Large intestine (tissue), 3 donors: ENCODE measurements around the gene SLC7A6. TPM values are rescaled to one million over a fixed set of nuclear protein-coding genes. Genes with fewer than 3 reads are reported as not detected.
A peak's percentile ranks its signal among the peaks of the same experiment; 100 is the strongest.

Experiments
- DNase-seq, 2 donors: peaks; one replicate each; pipeline versions ENCODE4 v3.0.0 to v3.0.0-alpha.2; 2013
- H3K27ac ChIP-seq: one replicate; pipeline ENCODE4 v1.5.1; 2013; ENCODE audit warnings: low read length
- H3K27me3 ChIP-seq: 2 replicates; pipeline ENCODE4 v1.6.1; 2013; ENCODE audit warnings: low read length; ENCODE audit not compliant: control insufficient read depth, insufficient read depth
- H3K36me3 ChIP-seq: 2 replicates; pipeline ENCODE4 v1.6.1; 2013; ENCODE audit warnings: low read length; ENCODE audit not compliant: control insufficient read depth, insufficient read depth
- H3K4me1 ChIP-seq: one replicate; pipeline ENCODE4 v1.6.1; 2013; ENCODE audit warnings: low read length; ENCODE audit not compliant: control insufficient read depth, insufficient read depth
- H3K4me3 ChIP-seq: one replicate; pipeline ENCODE4 v1.5.1; 2013; ENCODE audit warnings: low read length
- H3K9me3 ChIP-seq: one replicate; pipeline ENCODE4 v1.6.1; 2013; ENCODE audit warnings: mild to moderate bottlenecking, low read depth, low read length, moderate library complexity; ENCODE audit not compliant: control insufficient read depth
- WGBS: methylation state at CpG from one replicate; pipeline ENCODE4 v1.1.5; 2013; ENCODE audit warnings: low lambda C conversion rate; ENCODE audit not compliant: insufficient coverage; 5-methylcytosine and 5-hydroxymethylcytosine counted together
- polyA plus RNA-seq: library from polyadenylated mRNA; unstranded; fragments of 120-200 nt; gene quantifications from one replicate; pipeline ENCODE4 v1.2.1, GENCODE V29; 2013

The SLC7A6 gene
- polyA plus RNA-seq, 1 donor, result 11.6 TPM

DNA sequence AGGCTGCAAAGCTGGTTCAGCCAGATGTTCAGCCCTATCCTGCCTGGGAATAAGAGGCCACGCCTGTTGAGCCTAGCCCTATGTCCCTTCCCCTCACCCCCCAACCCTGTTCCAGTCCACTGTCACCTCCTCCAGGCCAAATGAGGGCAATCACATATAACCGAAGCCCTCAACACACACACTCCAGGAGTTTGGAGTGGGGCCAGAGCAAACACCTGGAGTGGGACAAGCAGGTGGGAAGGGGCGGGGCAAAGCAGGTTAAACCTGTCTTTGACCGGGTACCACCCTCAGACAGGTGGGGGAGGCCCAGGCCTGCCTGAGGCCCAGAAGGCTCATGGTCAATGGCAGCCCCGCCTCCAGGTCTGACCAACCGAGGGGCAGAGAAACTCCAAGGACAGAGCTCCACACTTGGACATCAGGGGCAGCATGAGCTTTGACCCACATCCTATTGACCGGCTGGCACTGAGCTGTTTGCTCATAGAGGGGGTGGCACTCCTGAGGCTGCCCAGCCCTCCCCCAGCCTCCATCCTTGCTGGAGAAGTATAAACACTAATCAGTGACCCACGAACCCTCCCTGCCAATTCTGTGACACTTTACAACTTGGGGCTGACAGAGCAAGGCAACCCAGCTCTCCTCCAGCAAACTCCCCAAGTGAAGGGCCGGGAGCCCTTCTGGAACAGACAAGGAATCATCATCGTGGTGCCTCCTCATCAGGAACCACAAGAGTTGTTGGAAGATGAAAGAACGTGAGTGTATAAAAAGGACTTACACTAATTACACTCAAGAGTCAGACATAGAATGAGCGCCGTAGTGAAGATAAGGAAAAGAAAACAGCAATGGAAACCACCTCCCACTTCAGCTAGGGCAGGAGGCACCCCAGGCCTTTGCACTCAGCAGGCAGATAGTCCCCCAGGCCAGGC is 29.9 kb upstream of the SLC7A6 start:
- peak; percentile 74 to 89 for DNase-seq
- WGBS, result no CpG with 5 or more reads among the region's 13 CpGs
- Histone ChIP-seq H3K36me3 (peaks cover 31% of the 10 kb centered on the region), H3K4me3 (peak overlapping the region; percentile 59), H3K27ac (peak overlapping the region; percentile 92), H3K27me3 (peaks cover 20% of the 10 kb centered on the region), H3K9me3 (no peaks in the 10 kb centered on the region), H3K4me1 (peaks cover 24% of the 10 kb centered on the region)

DNA sequence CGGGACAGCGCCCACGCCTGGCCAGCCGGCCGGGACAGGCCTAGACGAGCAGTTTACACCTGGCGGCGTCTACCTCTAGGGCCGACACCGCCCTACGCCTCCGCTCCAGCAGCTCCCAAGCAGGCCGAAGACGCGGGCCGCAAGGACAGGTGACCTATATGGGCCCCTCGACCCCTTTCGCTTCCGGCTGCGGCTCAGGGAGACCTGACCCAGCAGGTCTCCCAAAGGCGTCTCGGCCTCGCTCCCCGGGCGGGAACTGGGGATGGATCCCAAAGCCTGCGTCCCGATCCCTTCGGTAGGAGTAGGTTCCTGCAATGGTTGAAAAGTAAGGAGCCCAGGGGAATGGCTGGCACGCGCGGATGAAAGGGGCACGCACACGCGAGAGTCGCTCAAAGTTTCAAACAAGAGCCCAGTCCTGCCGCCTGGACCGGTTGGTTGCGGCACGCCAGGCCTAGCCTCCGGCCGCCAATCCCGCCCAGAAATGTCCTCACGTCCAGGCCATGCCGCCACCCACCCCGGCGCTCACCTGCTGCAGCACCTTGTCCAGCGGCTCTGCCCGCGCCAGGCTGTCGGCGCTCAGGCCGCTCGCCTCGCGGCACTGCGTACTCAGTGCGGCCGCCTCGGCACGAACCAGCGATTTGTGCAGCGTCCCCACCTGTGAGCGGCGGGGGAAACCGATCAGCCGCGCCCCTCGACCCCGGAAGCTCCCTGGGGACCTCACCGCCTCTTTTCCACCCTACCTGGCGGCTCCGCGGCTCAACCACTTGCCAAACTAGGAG is 29.0 kb upstream of the SLC7A6 start:
- Histone ChIP-seq H3K4me1 (peaks cover 24% of the 10 kb centered on the region), H3K27ac (peak overlapping the region; percentile 92), H3K36me3 (peaks cover 23% of the 10 kb centered on the region), H3K9me3 (no peaks in the 10 kb centered on the region), H3K4me3 (peak overlapping the region; percentile 59), H3K27me3 (peaks cover 20% of the 10 kb centered on the region)
- WGBS, result no CpG with 5 or more reads among the region's 73 CpGs
- DNase-seq, result peak in 1 of 2 donors; percentile 78

DNA sequence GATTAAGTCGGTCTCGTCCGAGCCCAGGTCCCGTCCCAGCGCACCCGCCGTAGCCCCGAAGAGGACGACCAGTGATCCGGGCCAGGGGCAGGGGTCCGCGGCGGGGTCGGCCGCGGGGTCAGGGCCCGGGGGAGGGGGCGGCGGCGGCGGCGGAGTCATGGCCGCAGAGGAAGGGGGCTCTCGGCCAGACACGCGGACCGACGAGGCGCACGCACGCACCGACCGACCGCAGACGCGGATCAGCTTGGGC is 28.5 kb upstream of the SLC7A6 start, which contains the start of gene ESRP2:
ESRP2 (minus strand) TSS at position 241 of the 250 bp plus-strand sequence; CDS start at position 159, 82 bp downstream.
- H3K27me3 ChIP-seq, result peaks cover 20% of the 10 kb centered on the region
- peak within 1 kb of the TSS; percentile 59 for H3K4me3 ChIP-seq
- H3K36me3 ChIP-seq, result peaks cover 18% of the 10 kb centered on the region
- DNase-seq, result no peak
- H3K4me1 ChIP-seq, result peaks cover 24% of the 10 kb centered on the region
- WGBS, result no CpG with 5 or more reads among the region's 36 CpGs
- H3K9me3 ChIP-seq, result no peaks in the 10 kb centered on the region
- peak within 1 kb of the TSS; percentile 94 for H3K27ac ChIP-seq

DNA sequence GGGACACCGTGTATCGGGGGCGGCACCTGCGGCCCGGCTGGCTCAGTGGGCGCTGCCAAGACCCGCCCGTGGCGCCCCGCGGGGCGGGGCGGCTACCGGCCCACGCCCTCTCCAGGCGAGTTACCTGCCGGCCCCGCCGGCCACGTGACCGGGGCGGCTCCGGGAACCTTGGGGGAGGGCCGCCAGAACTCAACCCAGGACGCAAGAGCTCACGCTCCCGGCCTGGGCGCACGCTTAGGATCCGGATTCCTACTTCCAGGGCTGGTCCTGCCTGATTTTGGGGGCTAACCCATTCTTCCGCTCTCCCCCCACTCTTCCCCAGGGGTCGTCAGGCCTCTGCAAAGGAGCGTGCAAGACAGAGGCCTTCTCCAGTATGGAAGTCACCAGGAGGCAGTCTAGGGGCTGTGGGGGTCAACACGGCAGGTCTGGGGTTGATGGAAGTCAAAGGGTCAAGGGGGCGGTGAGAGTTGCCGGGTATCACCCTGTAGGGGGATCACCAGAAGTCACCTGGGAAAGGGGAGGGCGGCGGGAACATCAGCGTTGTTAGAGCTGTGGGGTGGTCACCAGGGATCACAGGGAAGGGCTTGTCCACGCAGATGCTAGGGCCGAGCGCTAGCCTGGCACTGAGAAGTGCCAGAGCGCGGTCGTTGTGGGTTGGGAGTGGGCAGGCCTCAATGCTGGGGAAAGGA is 28.0 kb upstream of the SLC7A6 start:
- H3K4me1 ChIP-seq, result peaks cover 24% of the 10 kb centered on the region
- peak; percentile 93 to 95 for DNase-seq
- no peaks in the 10 kb centered on the region for H3K9me3 ChIP-seq
- peak overlapping the region; percentile 94 for H3K27ac ChIP-seq
- WGBS, result no CpG with 5 or more reads among the region's 45 CpGs
- H3K36me3 ChIP-seq, result peaks cover 13% of the 10 kb centered on the region
- peak overlapping the region; percentile 59 for H3K4me3 ChIP-seq
- peaks cover 20% of the 10 kb centered on the region for H3K27me3 ChIP-seq

DNA sequence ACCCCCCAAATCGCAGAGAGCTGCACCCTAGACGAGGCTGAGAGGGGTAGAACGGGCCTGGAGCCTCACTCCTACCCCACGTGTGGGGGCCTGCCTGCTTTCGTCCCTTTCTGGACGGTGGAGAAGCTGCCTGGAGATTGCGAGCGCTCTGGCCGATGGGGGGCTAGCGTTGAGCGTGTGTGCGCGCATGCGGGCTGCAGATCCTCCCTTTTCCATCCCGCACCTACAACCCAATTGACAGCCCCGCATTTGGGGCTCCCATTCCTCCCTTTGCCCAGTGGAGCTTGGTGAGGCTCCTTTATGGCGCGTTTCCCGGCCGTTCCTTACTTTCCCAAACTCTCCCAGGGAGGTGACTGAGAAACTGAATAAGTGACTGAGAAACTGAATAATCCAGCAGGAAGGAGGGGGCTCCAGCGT is 27.5 kb upstream of the SLC7A6 start:
- peak overlapping the region; percentile 59 for H3K4me3 ChIP-seq
- no CpG with 5 or more reads among the region's 21 CpGs for WGBS
- H3K36me3 ChIP-seq, result peaks cover 8% of the 10 kb centered on the region
- peaks cover 20% of the 10 kb centered on the region for H3K27me3 ChIP-seq
- H3K4me1 ChIP-seq, result peaks cover 24% of the 10 kb centered on the region
- DNase-seq, result peak in 1 of 2 donors; percentile 58
- peak overlapping the region; percentile 94 for H3K27ac ChIP-seq
- no peaks in the 10 kb centered on the region for H3K9me3 ChIP-seq

DNA sequence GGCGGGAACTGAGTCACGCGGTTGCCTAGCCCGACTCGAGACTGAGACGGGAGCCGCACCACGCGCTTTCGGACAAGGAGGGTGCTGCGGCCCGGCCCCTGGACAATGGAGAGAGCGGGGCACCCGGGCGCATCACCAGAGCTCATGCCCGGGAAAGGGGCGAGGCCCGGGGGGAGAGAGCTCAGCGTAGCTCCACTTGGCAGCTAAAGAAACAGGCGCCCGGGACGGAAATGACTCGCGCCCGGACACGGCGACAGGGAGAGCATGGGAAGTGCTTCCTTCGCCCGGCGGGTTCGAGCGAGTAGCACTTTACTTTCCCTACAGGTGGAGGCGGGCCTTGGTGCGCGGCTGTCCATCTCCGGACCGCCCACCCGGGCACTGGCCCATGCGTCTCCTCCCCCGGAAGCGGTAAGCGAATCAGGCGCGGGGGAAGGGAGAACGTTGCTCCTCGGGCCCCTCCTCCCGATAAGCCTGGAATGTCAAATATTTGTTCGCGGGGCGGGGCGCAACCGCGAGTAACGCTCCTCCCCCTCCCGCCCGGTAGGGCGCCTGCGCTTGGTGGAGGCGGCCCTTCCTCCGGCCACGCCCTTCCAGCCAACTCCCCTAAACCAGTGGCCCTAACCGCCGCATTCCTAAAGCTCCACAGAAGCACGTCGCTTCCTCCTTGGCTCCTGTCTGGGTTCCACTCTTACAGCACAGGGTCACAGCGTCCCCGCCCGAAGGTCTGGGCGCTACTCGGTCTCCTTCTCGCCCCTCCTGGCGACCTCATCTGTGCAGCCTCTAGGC is 26.9 kb upstream of the SLC7A6 start:
- peaks cover 24% of the 10 kb centered on the region for H3K4me1 ChIP-seq
- no CpG with 5 or more reads among the region's 72 CpGs for WGBS

DNA sequence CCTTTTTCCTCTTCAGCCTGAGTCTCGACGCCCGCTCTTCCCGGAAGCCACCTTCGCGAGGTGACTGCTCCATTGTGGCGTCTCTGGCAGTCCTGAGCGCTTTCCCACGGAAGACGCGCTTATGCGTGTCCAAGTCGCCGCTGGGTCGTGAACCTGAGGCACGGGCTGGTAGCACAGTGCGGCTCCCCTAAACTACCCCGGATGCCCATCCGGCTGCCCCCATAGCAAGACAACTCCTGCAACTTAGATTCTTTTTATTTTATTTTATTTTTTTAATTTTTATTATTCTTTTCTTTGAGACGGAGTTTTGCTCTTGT is 26.3 kb upstream of the SLC7A6 start:
- Histone ChIP-seq H3K36me3 (no peaks in the 10 kb centered on the region), H3K4me3 (peak overlapping the region; percentile 59), H3K4me1 (peaks cover 24% of the 10 kb centered on the region), H3K9me3 (no peaks in the 10 kb centered on the region), H3K27ac (peak overlapping the region; percentile 89), H3K27me3 (peaks cover 20% of the 10 kb centered on the region)
- DNase-seq, result no peak
- 100% methylated on average over 1 of the region's 20 CpGs for WGBS

More for the DNA sequence above, 26.9 kb upstream of the SLC7A6 start:
- peak; percentile 98 to 100 for DNase-seq
- H3K27me3 ChIP-seq, result peaks cover 20% of the 10 kb centered on the region
- peak overlapping the region; percentile 59 for H3K4me3 ChIP-seq
- no peaks in the 10 kb centered on the region for H3K9me3 ChIP-seq
- H3K36me3 ChIP-seq, result peaks cover 2% of the 10 kb centered on the region
- peak overlapping the region; percentile 94 for H3K27ac ChIP-seq

DNA sequence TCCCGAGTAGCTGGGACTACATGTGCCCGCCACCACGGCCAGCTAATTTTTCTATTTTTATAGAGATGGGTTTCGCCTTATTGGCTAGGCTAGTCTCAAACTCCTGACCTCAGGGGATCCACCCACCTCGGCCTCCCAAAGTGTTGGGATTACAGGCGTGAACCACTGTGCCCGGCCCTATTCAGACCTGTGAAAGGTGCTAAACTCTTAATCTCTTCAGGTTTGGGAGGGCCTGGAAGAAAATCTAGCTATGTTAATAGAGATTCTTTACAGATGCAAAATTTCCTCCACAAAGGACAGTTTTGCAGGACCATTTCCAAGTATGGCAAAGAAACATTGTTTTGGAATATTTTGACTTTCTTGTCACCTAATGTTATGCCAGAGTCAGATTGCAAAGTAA is 22.2 kb upstream of the SLC7A6 start:
- Histone ChIP-seq H3K27me3 (peaks cover 1% of the 10 kb centered on the region), H3K4me1 (peaks cover 20% of the 10 kb centered on the region), H3K9me3 (no peaks in the 10 kb centered on the region), H3K4me3 (no peak overlapping the region), H3K36me3 (no peaks in the 10 kb centered on the region), H3K27ac (no peak overlapping the region)
- no peak for DNase-seq
- WGBS, result no CpG with 5 or more reads among the region's 7 CpGs

DNA sequence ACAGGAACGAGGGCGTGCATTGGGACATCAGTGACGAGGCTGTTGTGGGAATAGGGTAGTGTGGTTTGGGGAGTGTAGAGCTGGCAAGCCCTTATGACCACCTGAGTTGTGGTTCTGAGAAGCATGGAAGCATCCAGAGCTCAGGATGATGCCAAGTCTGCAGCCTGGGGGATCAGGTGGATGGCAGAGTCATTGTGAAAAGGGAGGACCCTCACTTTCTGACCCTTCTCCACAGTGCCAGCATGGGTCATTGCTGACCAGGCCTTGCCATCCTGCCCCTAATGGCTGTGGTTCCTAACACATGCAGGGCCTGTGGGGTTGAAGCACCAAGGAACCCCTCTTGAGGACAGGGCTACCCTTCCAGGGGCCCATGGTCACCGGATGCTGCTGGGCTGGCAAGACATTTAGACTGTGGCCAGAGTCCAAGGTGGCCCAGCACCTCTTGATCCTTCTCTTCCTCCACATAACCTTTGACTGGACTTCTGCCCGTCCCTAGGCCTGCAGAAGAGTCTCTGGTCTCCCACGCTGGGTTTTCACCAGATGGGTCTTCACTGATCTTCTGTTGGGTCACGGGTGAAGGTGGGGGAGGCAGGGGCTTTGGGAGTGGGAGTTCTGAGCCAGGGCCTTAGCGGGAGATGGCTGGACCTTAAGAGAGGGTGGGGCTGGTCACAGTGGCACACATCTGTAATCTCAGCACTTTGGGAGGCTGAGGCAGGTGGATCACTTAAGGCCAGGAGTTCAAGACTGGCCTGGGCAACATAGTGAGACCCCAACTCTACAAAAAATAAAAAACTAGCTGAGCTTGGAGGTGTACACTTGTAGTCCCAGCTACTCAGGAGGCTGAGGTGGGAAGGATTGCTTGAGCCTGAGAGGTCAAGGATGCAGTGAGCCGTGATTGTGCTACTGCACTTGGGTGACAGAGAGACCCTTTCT is 21.1 kb upstream of the SLC7A6 start:
- no peak for DNase-seq
- WGBS, result no CpG with 5 or more reads among the region's 9 CpGs
- no peaks in the 10 kb centered on the region for H3K9me3 ChIP-seq
- no peaks in the 10 kb centered on the region for H3K27me3 ChIP-seq
- H3K36me3 ChIP-seq, result no peaks in the 10 kb centered on the region
- no peak overlapping the region for H3K4me3 ChIP-seq
- H3K4me1 ChIP-seq, result peaks cover 28% of the 10 kb centered on the region
- H3K27ac ChIP-seq, result no peak overlapping the region
